Hepatocyte (in vitro differentiated cells): ENCODE results near the gene SPTAN1.

Source experiments
- EZH2 ChIP-seq: fragments of 200-600 bp; sonication (generic); IDR thresholded peaks from 2 replicates; pipeline ENCODE4 v1.6.1; 2016; ENCODE audit warnings: antibody characterized with exemption, mild to moderate bottlenecking, borderline replicate concordance
- EZH2phosphoT487 ChIP-seq: fragments of 200-600 bp; sonication (generic); IDR thresholded peaks from one replicate; pipeline ENCODE4 v1.6.1; 2018; ENCODE audit warnings: antibody characterized with exemption, mild to moderate bottlenecking, low read depth, moderate library complexity; ENCODE audit not compliant: unreplicated experiment, severe bottlenecking
- TF ChIP-seq, protein P1 (sequence below): fragments of 200-600 bp; sonication (generic); IDR thresholded peaks from 2 replicates; pipeline ENCODE4 v1.5.1; 2016; ENCODE audit warnings: antibody characterized with exemption, mild to moderate bottlenecking; ENCODE audit not compliant: poor library complexity

DNA sequence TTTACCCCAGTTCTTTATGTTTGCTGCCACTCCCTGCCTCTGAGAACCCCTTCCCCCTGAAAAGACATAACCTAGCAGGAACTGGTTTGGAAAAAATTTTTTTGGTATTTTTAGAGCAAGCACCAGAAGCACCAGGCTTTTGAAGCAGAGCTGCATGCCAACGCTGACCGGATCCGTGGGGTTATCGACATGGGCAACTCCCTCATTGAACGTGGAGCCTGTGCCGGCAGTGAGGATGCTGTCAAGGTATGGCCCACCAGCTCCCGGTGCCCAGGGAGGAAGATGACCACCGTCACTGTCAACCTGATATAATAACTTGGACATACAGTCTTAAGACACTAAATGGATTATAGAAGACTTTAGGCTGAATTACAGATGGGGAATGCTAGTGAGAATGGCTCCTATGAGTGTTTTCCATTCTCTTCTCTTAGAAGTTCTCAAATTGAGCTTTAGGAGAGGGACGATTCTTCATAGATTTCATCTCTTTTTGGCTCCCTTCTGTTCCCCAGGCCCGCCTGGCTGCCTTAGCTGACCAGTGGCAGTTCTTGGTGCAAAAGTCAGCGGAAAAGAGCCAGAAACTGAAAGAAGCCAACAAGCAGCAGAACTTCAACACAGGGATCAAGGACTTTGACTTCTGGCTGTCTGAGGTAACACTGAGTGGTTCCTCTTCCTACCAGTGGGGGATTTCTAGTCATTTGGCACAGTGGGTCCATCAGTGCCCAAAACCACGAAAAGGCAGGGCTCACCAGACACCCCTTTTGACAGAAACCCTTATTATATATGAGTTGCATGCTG lies 59.4 kb downstream of the SPTAN1 start:
- TF ChIP-seq EZH2, result no peak
- TF ChIP-seq, protein P1, sequence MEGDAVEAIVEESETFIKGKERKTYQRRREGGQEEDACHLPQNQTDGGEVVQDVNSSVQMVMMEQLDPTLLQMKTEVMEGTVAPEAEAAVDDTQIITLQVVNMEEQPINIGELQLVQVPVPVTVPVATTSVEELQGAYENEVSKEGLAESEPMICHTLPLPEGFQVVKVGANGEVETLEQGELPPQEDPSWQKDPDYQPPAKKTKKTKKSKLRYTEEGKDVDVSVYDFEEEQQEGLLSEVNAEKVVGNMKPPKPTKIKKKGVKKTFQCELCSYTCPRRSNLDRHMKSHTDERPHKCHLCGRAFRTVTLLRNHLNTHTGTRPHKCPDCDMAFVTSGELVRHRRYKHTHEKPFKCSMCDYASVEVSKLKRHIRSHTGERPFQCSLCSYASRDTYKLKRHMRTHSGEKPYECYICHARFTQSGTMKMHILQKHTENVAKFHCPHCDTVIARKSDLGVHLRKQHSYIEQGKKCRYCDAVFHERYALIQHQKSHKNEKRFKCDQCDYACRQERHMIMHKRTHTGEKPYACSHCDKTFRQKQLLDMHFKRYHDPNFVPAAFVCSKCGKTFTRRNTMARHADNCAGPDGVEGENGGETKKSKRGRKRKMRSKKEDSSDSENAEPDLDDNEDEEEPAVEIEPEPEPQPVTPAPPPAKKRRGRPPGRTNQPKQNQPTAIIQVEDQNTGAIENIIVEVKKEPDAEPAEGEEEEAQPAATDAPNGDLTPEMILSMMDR, result no peak
- no peak for TF ChIP-seq EZH2phosphoT487
